ENCODE measurements around the gene GULP1. TPM values are rescaled to one million over a fixed set of nuclear protein-coding genes. Genes with fewer than 3 reads are reported as not detected.

Gene GULP1
- total RNA-seq, 4 donors from 2014 or later, result 13.4 to 20.0 (median 17.3) TPM

DNA sequence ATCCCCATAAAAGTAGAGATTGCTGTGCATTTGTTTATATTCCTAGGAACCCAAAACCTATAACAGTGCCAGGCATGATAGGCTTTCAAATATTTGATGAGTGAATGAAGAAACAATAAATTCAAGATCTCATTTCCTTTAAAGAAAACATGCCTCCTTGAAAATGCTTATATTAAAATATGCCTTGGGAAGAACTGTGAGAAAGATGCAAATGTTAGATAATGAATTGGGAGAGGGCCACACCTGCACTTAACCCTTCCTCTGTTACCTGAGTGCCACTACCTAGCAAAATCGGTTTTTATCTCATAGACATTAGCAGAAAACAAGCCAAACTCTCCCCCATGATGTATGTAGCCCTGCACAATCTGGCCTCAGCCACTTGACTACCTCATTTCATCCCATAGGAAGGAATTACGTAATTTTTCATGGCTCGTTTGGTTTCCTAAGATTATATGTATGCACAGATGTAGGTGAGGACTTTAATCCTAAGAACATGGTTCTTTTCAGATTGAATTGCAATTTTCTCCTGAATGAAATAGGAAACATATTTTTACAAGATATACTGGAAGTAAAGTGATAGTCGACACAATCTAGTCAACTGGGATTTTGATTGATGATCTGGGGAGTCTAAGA lies 25.2 kb downstream of the GULP1 start:
- intact Hi-C loops (cut with DNase I; ENCODE audit: low total_unique reads), result no loop called here
- no peak overlapping the region for H3K4me3 ChIP-seq (ENCODE audit: low read depth, poor library complexity, severe bottlenecking)
- 74 to 87% methylated on average over 4 of the region's 4 CpGs for WGBS, 2 donors
- no peak for TF ChIP-seq POLR2A (IDR thresholded peaks at IDR 0.05)
- TF ChIP-seq, protein P1, sequence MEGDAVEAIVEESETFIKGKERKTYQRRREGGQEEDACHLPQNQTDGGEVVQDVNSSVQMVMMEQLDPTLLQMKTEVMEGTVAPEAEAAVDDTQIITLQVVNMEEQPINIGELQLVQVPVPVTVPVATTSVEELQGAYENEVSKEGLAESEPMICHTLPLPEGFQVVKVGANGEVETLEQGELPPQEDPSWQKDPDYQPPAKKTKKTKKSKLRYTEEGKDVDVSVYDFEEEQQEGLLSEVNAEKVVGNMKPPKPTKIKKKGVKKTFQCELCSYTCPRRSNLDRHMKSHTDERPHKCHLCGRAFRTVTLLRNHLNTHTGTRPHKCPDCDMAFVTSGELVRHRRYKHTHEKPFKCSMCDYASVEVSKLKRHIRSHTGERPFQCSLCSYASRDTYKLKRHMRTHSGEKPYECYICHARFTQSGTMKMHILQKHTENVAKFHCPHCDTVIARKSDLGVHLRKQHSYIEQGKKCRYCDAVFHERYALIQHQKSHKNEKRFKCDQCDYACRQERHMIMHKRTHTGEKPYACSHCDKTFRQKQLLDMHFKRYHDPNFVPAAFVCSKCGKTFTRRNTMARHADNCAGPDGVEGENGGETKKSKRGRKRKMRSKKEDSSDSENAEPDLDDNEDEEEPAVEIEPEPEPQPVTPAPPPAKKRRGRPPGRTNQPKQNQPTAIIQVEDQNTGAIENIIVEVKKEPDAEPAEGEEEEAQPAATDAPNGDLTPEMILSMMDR (IDR thresholded peaks at IDR 0.05), result no peak
- DNase-seq (ENCODE audit: low spot score in 2 of 2), result no peak

DNA sequence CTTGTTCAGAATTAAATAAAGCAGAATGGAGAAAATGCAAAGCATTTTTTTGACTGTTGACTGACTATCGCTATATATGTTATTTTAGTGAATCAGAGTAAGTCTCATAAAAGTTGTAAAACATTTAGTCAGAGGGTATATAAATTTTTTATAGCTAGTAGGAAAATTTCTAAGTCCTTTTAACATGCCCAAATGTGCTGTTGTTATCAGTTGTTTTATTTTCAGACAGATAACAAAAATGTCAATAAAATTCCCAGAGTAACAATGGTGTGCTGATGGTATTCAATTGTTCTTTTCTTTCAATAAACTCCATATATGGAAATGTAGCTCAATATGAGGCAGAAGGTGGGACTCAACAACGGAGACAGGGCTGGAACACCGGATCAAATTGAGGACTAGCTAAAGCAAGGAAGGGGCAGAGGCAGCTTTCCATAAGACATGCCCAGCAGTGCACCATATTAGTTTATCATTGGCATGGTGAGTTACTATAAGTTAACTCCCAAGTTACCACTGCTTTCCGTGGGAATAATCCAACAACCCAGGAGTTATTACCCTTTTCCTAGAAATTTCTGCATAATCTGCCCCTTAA lies 26.6 kb downstream of the GULP1 start:
- TF ChIP-seq POLR2A (IDR thresholded peaks at IDR 0.05), result no peak
- TF ChIP-seq, protein P1 (IDR thresholded peaks at IDR 0.05), result no peak
- 88 to 89% methylated on average over 4 of the region's 4 CpGs for WGBS, 2 donors
- intact Hi-C loops (cut with DNase I; ENCODE audit: low total_unique reads), result no loop called here
- H3K4me3 ChIP-seq (ENCODE audit: low read depth, poor library complexity, severe bottlenecking), result no peak overlapping the region
- no peak for DNase-seq (ENCODE audit: low spot score in 2 of 2)

DNA sequence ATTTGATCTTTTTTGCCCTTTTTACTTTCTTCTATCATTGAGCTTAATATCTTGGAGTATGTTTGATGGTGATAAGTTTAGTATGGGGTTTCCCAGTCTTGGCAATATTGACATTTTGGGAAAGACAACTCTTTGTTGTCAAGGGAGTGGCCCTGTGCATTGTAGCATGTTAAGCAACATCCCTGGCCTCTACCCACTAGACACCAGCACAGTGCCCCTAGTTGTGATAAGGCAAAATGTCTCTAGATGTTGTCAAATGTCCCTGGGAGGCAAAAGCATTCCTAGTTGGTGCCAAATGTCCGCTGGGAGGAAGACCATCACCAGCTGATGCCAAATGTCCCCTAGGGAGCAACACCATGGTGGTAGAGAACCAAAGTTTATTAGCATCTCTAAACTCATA lies 28.2 kb downstream of the GULP1 start:
- TF ChIP-seq POLR2A (IDR thresholded peaks at IDR 0.05), result no peak
- TF ChIP-seq, protein P1 (IDR thresholded peaks at IDR 0.05), result no peak
- 78 to 84% methylated on average over 1 of the region's 1 CpG for WGBS, 2 donors
- no peak for DNase-seq (ENCODE audit: low spot score in 2 of 2)
- intact Hi-C loops (cut with DNase I; ENCODE audit: low total_unique reads), result no loop called here
- H3K4me3 ChIP-seq (ENCODE audit: low read depth, poor library complexity, severe bottlenecking), result no peak overlapping the region

DNA sequence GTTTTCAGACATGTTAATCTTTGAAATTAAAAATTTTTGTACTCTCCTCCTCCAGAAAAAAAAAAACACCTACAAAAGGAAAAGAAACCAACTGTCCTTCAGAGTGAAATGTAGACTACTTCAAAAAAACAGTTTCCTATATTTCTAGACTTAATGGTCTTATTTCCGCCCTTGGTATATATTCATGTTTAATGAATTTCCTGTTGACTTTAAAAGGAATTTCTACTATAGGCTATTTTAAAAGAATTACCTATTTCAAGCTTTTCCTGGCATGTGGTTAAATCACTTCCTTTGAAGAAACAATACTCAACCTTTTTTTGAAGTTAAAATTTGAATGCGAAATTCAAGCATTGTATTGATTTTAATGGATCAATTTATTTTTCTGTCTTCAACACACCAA lies 29.2 kb downstream of the GULP1 start:
- 62 to 63% methylated on average over 2 of the region's 2 CpGs for WGBS, 2 donors
- DNase-seq (ENCODE audit: low spot score in 2 of 2), result no peak
- TF ChIP-seq POLR2A (IDR thresholded peaks at IDR 0.05), result no peak
- TF ChIP-seq, protein P1 (IDR thresholded peaks at IDR 0.05), result no peak
- no peak overlapping the region for H3K4me3 ChIP-seq (ENCODE audit: low read depth, poor library complexity, severe bottlenecking)
- intact Hi-C loops (cut with DNase I; ENCODE audit: low total_unique reads), result no loop called here

DNA sequence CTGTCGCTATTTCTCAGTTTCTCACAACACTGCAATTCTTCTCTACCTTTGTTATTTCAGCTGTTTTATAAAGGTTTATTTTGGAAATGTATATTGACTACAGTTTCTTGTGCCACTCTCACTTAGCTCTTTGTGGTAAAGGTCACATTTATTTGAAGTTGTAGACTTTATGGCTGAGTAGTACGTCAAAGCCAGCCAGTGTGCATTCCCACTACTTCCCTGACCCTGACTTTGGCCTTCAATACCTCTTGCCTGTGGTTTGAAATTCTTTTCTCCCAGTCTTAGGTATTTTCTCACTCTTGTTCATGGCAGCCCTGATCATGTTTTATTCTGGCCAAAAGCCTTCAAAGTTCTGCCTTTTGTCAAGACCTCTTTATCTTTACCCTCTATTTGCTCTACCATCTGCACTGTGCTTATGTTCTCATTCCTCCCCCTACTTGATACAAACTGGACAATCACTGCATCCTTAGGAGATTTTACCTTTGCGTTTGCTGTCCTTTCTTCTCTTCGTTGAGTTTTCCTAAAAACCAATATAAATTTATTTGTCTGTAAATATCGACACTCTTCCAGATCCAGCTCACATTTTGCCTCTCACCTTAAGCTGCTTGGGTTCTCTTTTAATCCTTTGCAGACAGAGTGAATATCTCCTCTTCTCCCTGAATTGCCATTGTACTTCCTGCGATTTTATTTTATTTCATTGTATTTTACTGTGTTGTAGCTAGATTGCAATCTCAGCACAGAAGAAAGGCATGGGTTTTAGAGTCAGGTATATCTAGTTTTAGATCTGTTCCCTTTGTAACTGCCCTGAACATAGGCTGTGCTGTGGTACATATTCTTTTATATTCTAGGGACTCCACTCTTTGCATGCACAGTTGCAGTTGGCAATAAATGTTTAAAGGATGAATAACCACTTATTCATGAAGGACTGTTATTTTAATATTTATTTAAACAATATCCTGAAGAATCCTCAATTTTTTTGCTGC lies 31.2 kb downstream of the GULP1 start:
- 65 to 88% methylated on average over 6 of the region's 6 CpGs for WGBS, 2 donors
- intact Hi-C loops (cut with DNase I; ENCODE audit: low total_unique reads), result no loop called here

More for the DNA sequence above, 31.2 kb downstream of the GULP1 start:
- no peak overlapping the region for H3K4me3 ChIP-seq (ENCODE audit: low read depth, poor library complexity, severe bottlenecking)
- no peak for TF ChIP-seq POLR2A (IDR thresholded peaks at IDR 0.05)
- TF ChIP-seq, protein P1 (IDR thresholded peaks at IDR 0.05), result no peak
- DNase-seq (ENCODE audit: low spot score in 2 of 2), result no peak
